Esophagus muscularis mucosa (tissue), 4 donors: ENCODE results near the gene SCO2. TPM values are rescaled to one million over a fixed set of nuclear protein-coding genes. Genes with fewer than 3 reads are reported as not detected.

Experiments used
- DNase-seq: peaks from one replicate; pipeline ENCODE4 v3.0.0-alpha.2; 2017; ENCODE audit errors: extremely low spot score
- H3K27ac ChIP-seq, 4 donors: fragments of 200-600 bp; sonication (generic); replicated peaks in 1 of 4; 1 replicate in 3 of 4; 2 replicates in 1 of 4; pipeline ENCODE4 v1.5.1; 2016 to 2019; ENCODE audit warnings: mild to moderate bottlenecking in 1 of 4
- H3K27me3 ChIP-seq, 4 donors: fragments of 200-600 bp; sonication (generic); one replicate each; pipeline versions ENCODE4 v1.5.1 to v1.6.0; 2016 to 2019
- H3K36me3 ChIP-seq, 4 donors: fragments of 200-600 bp; sonication (generic); one replicate each; pipeline ENCODE4 v1.5.1; 2016 to 2019
- H3K4me1 ChIP-seq, 4 donors: fragments of 200-600 bp; sonication (generic); one replicate each; pipeline ENCODE4 v1.5.1; 2016 to 2019
- H3K4me3 ChIP-seq, 4 donors: fragments of 200-600 bp; sonication (generic); 1 replicate in 2 of 4; 2 replicates in 2 of 4; pipeline ENCODE4 v1.5.1; 2016 to 2019; ENCODE audit warnings: mild to moderate bottlenecking in 4 of 4, moderate library complexity in 1 of 4
- H3K9me3 ChIP-seq, 4 donors: fragments of 200-600 bp; sonication (generic); 1 replicate in 3 of 4; 2 replicates in 1 of 4; pipeline ENCODE4 v1.5.1; 2016 to 2019
- CTCF ChIP-seq, 3 experiments: fragments of 200-600 bp in 2 of 3; fragments of 450-650 bp in 1 of 3; sonication (generic) in 2 of 3; IDR thresholded peaks; one replicate each; pipeline ENCODE4 v1.5.1; 2017 to 2019; ENCODE audit warnings: antibody characterized with exemption in 3 of 3, mild to moderate bottlenecking in 2 of 3, moderate library complexity in 1 of 3
- EP300 ChIP-seq: sonication (generic); formaldehyde crosslinking; IDR thresholded peaks from one replicate; pipeline ENCODE4 v1.6.1; 2017; ENCODE audit warnings: antibody characterized with exemption
- POLR2A ChIP-seq: fragments of 450-650 bp; IDR thresholded peaks from one replicate; pipeline ENCODE4 v1.6.1; 2017; ENCODE audit warnings: antibody characterized with exemption, moderate library complexity, mild to moderate bottlenecking, low read depth
- POLR2AphosphoS5 ChIP-seq, 2 donors: sonication (generic); formaldehyde crosslinking; IDR thresholded peaks; one replicate each; pipeline ENCODE4 v1.6.1; 2017; ENCODE audit warnings: antibody characterized with exemption in 2 of 2
- WGBS: methylation state at CpG from one replicate; pipeline ENCODE4 v1.1.5; 2018; 5-methylcytosine and 5-hydroxymethylcytosine counted together
- intact Hi-C: fragments of 100-400 bp; cut with DNase I; formaldehyde crosslinking; loops from one replicate; pipeline ENCODE4 v1.15.1; 2023
- total RNA-seq, 4 donors: library from RNA; depleted of rRNA; stranded (reverse); fragments of >200 nt; gene quantifications; one replicate each; pipeline versions ENCODE4 v1.1.0 to v1.2.1, GENCODE V29; 2016

SCO2 gene
- total RNA-seq = 1 to 10 TPM in 2 of 4 donors, not detected in 2; 3.1 to 5.1 TPM

- no peaks in the 10 kb centered on the region for H3K9me3 ChIP-seq
- peak within 1 kb of the TSS; percentile 88 to 93 (median 90) for H3K27ac ChIP-seq
- TF ChIP-seq POLR2A (peak; percentile 18), CTCF (IDR thresholded peaks at IDR 0.05) (peak; percentile 36 to 54 (median 43)), EP300 (no peak), POLR2AphosphoS5 (IDR thresholded peaks at IDR 0.05) (peak; percentile 92 to 96)
- peaks cover 21 to 39% (median 38%) of the 10 kb centered on the region in 4 donors for H3K36me3 ChIP-seq
- peaks cover 0 to 13% (median 5%) of the 10 kb centered on the region in 4 donors for H3K27me3 ChIP-seq
- WGBS = 0% methylated on average over 44 of the region's 84 CpGs
- DNase-seq = peak; percentile 99
- H3K4me1 ChIP-seq = peaks cover 22 to 59% (median 51%) of the 10 kb centered on the region in 4 donors
- H3K4me3 ChIP-seq = peak within 1 kb of the TSS; percentile 64 to 75 (median 68)
- intact Hi-C loops = loop anchor here (2.0 to 5.0 kb wide), 2 partner anchors 16 to 57 kb away; partner anchors contain the start of genes CHKB and NCAPH2
Observed at GRCh38 chr22:50525104-50525857, at the start of gene SCO2. Gene SCO2, minus strand, starts transcription at chr22:50525598. Its CDS starts 1,187 bp downstream, at chr22:50524411.

GRCh38 chr22:50574383-50574755 is 49.0 kb upstream of the SCO2 start:
- Histone ChIP-seq H3K36me3 (peaks cover 7 to 69% (median 47%) of the 10 kb centered on the region in 4 donors), H3K27ac (no peak overlapping the region), H3K4me3 (no peak overlapping the region), H3K27me3 (peaks cover 0 to 8% (median 0%) of the 10 kb centered on the region in 4 donors), H3K4me1 (peaks cover 20 to 24% (median 24%) of the 10 kb centered on the region in 4 donors), H3K9me3 (no peaks in the 10 kb centered on the region)
- intact Hi-C loops = no loop called here
- no peak for DNase-seq
- WGBS = 90% methylated on average over 10 of the region's 11 CpGs
- TF ChIP-seq POLR2AphosphoS5 (IDR thresholded peaks at IDR 0.05) (no peak), POLR2A (no peak), CTCF (IDR thresholded peaks at IDR 0.05) (no peak), EP300 (no peak)

GRCh38 chr22:50573491-50574382 is 48.3 kb upstream of the SCO2 start:
- TF ChIP-seq CTCF (IDR thresholded peaks at IDR 0.05) = no peak
- TF ChIP-seq POLR2A = no peak
- TF ChIP-seq EP300 = no peak
- TF ChIP-seq POLR2AphosphoS5 (IDR thresholded peaks at IDR 0.05) = no peak
- H3K4me1 ChIP-seq = peaks cover 14 to 18% (median 17%) of the 10 kb centered on the region in 4 donors
- DNase-seq = no peak
- no peak overlapping the region for H3K27ac ChIP-seq
- 77% methylated on average over 18 of the region's 26 CpGs for WGBS
- intact Hi-C loops = no loop called here
- peaks cover 8 to 74% (median 52%) of the 10 kb centered on the region in 4 donors for H3K36me3 ChIP-seq
- H3K9me3 ChIP-seq = no peaks in the 10 kb centered on the region
- no peak overlapping the region for H3K4me3 ChIP-seq
- peaks cover 0 to 8% (median 0%) of the 10 kb centered on the region in 4 donors for H3K27me3 ChIP-seq

DNA sequence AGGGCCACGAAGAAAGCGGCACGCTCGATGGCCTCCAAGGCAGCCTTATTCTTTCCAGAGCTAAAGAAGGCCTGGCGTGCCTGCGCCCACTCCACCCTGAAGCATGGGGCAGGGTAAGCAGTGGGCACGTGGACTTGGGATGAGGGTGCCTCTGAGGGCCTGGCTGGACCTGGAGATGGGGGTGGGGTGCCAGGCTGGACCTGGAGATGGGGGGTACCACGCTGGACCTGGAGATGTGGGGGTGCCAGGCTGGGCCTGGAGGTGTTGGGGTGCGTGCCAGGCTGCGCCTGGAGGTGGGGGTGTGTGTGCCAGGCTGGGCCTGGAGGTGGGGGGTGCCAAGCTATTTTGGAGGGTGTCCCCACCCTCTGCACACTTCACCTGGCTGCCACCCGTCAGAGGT is 47.6 kb upstream of the SCO2 start:
- Histone ChIP-seq H3K4me3 (no peak overlapping the region), H3K36me3 (peaks cover 14 to 80% (median 59%) of the 10 kb centered on the region in 4 donors), H3K4me1 (peaks cover 6 to 14% (median 10%) of the 10 kb centered on the region in 4 donors), H3K27ac (no peak overlapping the region), H3K9me3 (no peaks in the 10 kb centered on the region), H3K27me3 (peaks cover 0 to 6% (median 0%) of the 10 kb centered on the region in 4 donors)
- no peak for TF ChIP-seq POLR2A
- TF ChIP-seq EP300 = no peak
- no peak for TF ChIP-seq CTCF (IDR thresholded peaks at IDR 0.05)
- TF ChIP-seq POLR2AphosphoS5 (IDR thresholded peaks at IDR 0.05) = no peak
- intact Hi-C loops = no loop called here
- DNase-seq = no peak
- 94% methylated on average over 8 of the region's 11 CpGs for WGBS
